Kidney epithelial cell (primary cell): Measurements from ENCODE around the gene GLIS1. TPM values are rescaled to one million over a fixed set of nuclear protein-coding genes. Genes with fewer than 3 reads are reported as not detected.

Source experiments
- DNase-seq: peaks from one replicate; pipeline ENCODE4 v3.0.0-alpha.2; 2010; ENCODE audit warnings: low read depth
- H3K27me3 ChIP-seq: 2 replicates; pipeline ENCODE4 v1.6.0; 2011; ENCODE audit warnings: low read length; ENCODE audit not compliant: control insufficient read depth, insufficient read depth
- H3K36me3 ChIP-seq: 2 replicates; pipeline ENCODE4 v1.5.1; 2011; ENCODE audit warnings: low read length; ENCODE audit not compliant: control insufficient read depth, insufficient read depth
- H3K4me3 ChIP-seq: 2 replicates; pipeline ENCODE4 v1.5.1; 2011; ENCODE audit warnings: low read depth, mild to moderate bottlenecking, control low read depth, low read length
- CTCF ChIP-seq: IDR thresholded peaks from 2 replicates; pipeline ENCODE4 v1.5.1; 2011; ENCODE audit warnings: mild to moderate bottlenecking, moderate library complexity, low read length, control low read depth, inconsistent platforms; ENCODE audit not compliant: insufficient read depth, poor library complexity, severe bottlenecking
- total RNA-seq: library from RNA; depleted of rRNA; stranded (reverse); fragments of >200 nt; gene quantifications from 2 replicates; pipeline ENCODE4 v1.2.3, GENCODE V29; 2015

Gene GLIS1
- total RNA-seq, 1 donor from 2014 or later, result 0.63 TPM

- no peaks in the 10 kb centered on the region for H3K27me3 ChIP-seq
- H3K4me3 ChIP-seq, result no peak overlapping the region
- no peak for DNase-seq
- no peak for TF ChIP-seq CTCF
- no peaks in the 10 kb centered on the region for H3K36me3 ChIP-seq
Measured at GRCh38 chr1:53616511-53616910, 122.5 kb downstream of the GLIS1 start.

GRCh38 chr1:53615101-53615500, 123.9 kb downstream of the GLIS1 start:
- H3K36me3 ChIP-seq, result no peaks in the 10 kb centered on the region
- no peaks in the 10 kb centered on the region for H3K27me3 ChIP-seq
- TF ChIP-seq CTCF, result no peak
- H3K4me3 ChIP-seq, result no peak overlapping the region
- no peak for DNase-seq

- H3K4me3 ChIP-seq, result no peak overlapping the region
- H3K36me3 ChIP-seq, result no peaks in the 10 kb centered on the region
- no peak for TF ChIP-seq CTCF
- no peak for DNase-seq
- H3K27me3 ChIP-seq, result no peaks in the 10 kb centered on the region
Measured at GRCh38 chr1:53614231-53615021, 124.5 kb downstream of the GLIS1 start.

DNA sequence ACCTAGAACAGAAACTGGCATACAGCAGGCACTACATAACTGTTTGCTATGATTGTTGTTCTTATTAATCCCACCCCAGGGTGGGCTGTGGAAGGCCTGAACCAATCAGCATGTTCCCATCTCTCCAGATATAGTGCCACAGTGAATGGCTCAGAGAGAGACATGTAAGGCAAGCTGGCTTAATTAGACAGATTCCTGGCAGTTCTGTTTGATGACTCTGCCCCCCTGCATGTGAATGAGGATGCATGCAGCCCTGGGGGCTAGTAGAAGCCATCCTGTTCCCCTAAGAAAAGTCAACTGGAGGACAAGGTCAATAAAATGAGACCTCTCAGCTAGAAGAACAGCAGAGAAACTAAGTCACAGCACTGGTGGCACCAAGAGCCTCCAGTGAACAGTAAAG, 130.3 kb downstream of the GLIS1 start:
- Histone ChIP-seq H3K27me3 (peaks cover 6% of the 10 kb centered on the region), H3K36me3 (no peaks in the 10 kb centered on the region), H3K4me3 (no peak overlapping the region)
- TF ChIP-seq CTCF, result no peak
- no peak for DNase-seq

DNA sequence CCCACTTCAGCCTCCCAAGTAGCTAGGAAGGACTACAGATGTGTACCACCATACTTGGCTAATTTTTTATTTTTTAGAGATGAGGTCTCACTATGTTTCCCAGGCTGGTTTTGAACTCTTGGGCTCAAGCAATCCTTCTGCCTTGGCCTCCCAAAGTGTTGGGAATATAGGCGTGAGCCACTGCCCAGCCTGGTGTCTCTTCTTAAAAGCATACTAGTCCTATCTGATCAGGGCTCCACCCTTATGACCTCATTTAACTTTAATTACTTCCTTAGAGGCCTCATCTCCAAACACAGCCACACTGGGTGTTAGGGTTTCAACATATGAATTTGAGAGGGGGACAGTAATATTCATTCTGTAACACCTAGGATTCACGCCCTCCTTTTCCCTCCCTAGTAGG, 130.9 kb downstream of the GLIS1 start:
- DNase-seq, result no peak
- H3K4me3 ChIP-seq, result no peak overlapping the region
- peaks cover 8% of the 10 kb centered on the region for H3K27me3 ChIP-seq
- no peak for TF ChIP-seq CTCF
- no peaks in the 10 kb centered on the region for H3K36me3 ChIP-seq

GRCh38 chr1:53606651-53607051, 132.3 kb downstream of the GLIS1 start:
- DNase-seq, result no peak

More at GRCh38 chr1:53606651-53607051, 132.3 kb downstream of the GLIS1 start:
- Histone ChIP-seq H3K27me3 (peaks cover 11% of the 10 kb centered on the region), H3K36me3 (no peaks in the 10 kb centered on the region), H3K4me3 (no peak overlapping the region)
- no peak for TF ChIP-seq CTCF
